ENCODE measurements around the gene CTDSPL. TPM values are rescaled to one million over a fixed set of nuclear protein-coding genes. Genes with fewer than 3 reads are reported as not detected.
"Not testable (repeated sequence)": the region's sequence is repeated elsewhere in the genome, so short reads cannot be mapped to it uniquely, and the experiment has no call there.

Gene CTDSPL
- total and polyA plus RNA-seq, 2 of the 13 experiments (the other 11 are each of a cell fraction or from before 2014, with no cell fraction given) = 26.1 to 142 TPM

DNA sequence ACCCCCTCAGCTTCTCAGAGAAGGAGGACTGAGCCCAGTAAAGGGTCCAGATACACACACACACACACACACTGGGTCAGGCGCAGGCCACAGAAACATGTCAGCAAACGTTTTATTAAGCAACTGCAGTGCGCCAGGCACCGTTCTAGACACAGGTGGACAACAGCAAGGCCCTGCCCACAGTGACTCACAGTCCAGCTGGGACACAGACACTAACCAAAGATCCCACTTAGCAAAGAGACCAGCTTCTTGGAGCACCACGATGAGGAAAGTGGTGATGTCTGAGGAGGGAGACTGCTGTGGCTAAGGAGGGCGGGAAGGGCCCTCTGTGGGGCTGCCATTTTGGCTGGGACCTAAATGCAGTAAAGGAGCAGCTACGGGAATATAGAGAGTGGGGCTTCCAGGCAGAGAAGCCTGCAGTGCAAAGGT, 126.1 kb downstream of the CTDSPL start (continued):
- TF ChIP-seq, protein P1, sequence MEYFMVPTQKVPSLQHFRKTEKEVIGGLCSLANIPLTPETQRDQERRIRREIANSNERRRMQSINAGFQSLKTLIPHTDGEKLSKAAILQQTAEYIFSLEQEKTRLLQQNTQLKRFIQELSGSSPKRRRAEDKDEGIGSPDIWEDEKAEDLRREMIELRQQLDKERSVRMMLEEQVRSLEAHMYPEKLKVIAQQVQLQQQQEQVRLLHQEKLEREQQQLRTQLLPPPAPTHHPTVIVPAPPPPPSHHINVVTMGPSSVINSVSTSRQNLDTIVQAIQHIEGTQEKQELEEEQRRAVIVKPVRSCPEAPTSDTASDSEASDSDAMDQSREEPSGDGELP (IDR thresholded peaks at IDR 0.05; ENCODE audit: borderline replicate concordance, low read depth) = peak; percentile 16; the same call in 1 of the 2 replicates
- no peak for TF ChIP-seq HNF4G (IDR thresholded peaks at IDR 0.05; ENCODE audit: borderline replicate concordance, low read depth, low read length)
- no peak for TF ChIP-seq HNF4G (CRISPR knock-in tag; IDR thresholded peaks at IDR 0.05; ENCODE audit: borderline replicate concordance, low read depth)
- TF ChIP-seq ZNF20 (CRISPR knock-in tag; IDR thresholded peaks at IDR 0.05) = no peak
- no peak for TF ChIP-seq PTBP1 (IDR thresholded peaks at IDR 0.05; ENCODE audit: low read depth, low read length, poor library complexity, severe bottlenecking)
- TF ChIP-seq ZMYM3 (CRISPR knock-in tag; IDR thresholded peaks at IDR 0.05) = peak; percentile 47; the same call in 1 of the 2 replicates
- peak; percentile 22; the same call in 1 of the 2 replicates for TF ChIP-seq KDM1A (CRISPR knock-in tag; IDR thresholded peaks at IDR 0.05)
- no peak for TF ChIP-seq ATAD3A (CRISPR knock-in tag; IDR thresholded peaks at IDR 0.05)
- no peak for TF ChIP-seq SIN3B (IDR thresholded peaks at IDR 0.05; ENCODE audit: low read length)
- peak; percentile 65 for TF ChIP-seq FOSL2 (CRISPR knock-in tag; IDR thresholded peaks at IDR 0.05)

- POLR2A ChIA-PET; H4K20me1 ChIP-seq (ENCODE audit: insufficient read depth, low read length); ATAC-seq; intact Hi-C loops (cut with micrococcal nuclease; ENCODE audit: unreplicated experiment); DNase-seq (ENCODE audit: low spot score); H3K9me3 ChIP-seq (ENCODE audit: low read length); H3K36me3 ChIP-seq (replicated peaks in 1 of 2; ENCODE audit: control insufficient read depth in 1 of 2, insufficient read depth in 2 of 2, low read length in 2 of 2); H3K79me2 ChIP-seq (ENCODE audit: insufficient read depth, low read length); in situ Hi-C loops (cut with HindIII; ENCODE audit: extremely low pct_ligation_motif_present, low pct_unique_long_range_greater_than_20kb); H3K27ac ChIP-seq (ENCODE audit: extremely low read length, insufficient read depth, low read length); FAIRE-seq; H2AFZ ChIP-seq (ENCODE audit: low read length); H3K4me3 ChIP-seq (replicated peaks in 1 of 3; ENCODE audit: insufficient read depth in 1 of 3, low read depth in 2 of 3, low read length in 3 of 3); CTCF ChIA-PET (ENCODE audit: low intra/inter-chr PET ratio, low total read pairs); H3K4me2 ChIP-seq (ENCODE audit: low read depth, low read length); BruUV-seq (replicated peaks); H3K9ac ChIP-seq (ENCODE audit: insufficient read depth, low read depth, low read length): not testable (repeated sequence)
- Histone ChIP-seq H3K4me1 (ENCODE audit: insufficient read depth, low read length) (peaks cover 80% of the 10 kb centered on the region), H3K27me3 (ENCODE audit: control insufficient read depth in 1 of 2, insufficient read depth in 2 of 2, low read length in 2 of 2) (peaks cover 1 to 13% of the 10 kb centered on the region in 2 experiments; a peak in 4 of 5 replicates)
- WGBS (ENCODE audit: low lambda C conversion rate) = 50% methylated on average over 10 of the region's 10 CpGs
- TF ChIP-seq CEBPB (IDR thresholded peaks at IDR 0.05; ENCODE audit: borderline replicate concordance, low read depth, low read length) (peak; percentile 66; the same call in 1 of the 2 replicates), CEBPG (CRISPR knock-in tag; IDR thresholded peaks at IDR 0.05) (0 out of 2 replicates have a peak, but pooled peaks have one; percentile 31)
Measured at GRCh38 chr3:37988376-37988775, 126.7 kb downstream of the CTDSPL start.

Data from HepG2 (cell line).